GM06990 (cell line): Measurements from ENCODE around the gene STK17B.

Source experiments
- DNase-seq: peaks from one replicate; pipeline ENCODE4 v3.0.0-alpha.2; 2011; ENCODE audit not compliant: insufficient read length; ENCODE audit errors: extremely low read depth
- H3K27me3 ChIP-seq: replicated peaks from 2 replicates; pipeline ENCODE4 v1.6.0; 2011; ENCODE audit warnings: low read length; ENCODE audit not compliant: control insufficient read depth, insufficient read depth
- H3K36me3 ChIP-seq: 2 replicates; pipeline ENCODE4 v1.5.1; 2011; ENCODE audit warnings: low read length; ENCODE audit not compliant: control insufficient read depth, insufficient read depth
- H3K4me3 ChIP-seq: replicated peaks from 2 replicates; pipeline ENCODE4 v1.5.1; 2011; ENCODE audit warnings: low read depth, mild to moderate bottlenecking, control low read depth, low read length
- CTCF ChIP-seq: IDR thresholded peaks from 2 replicates; pipeline ENCODE4 v1.5.1; 2011; ENCODE audit warnings: low read length, control low read depth, mild to moderate bottlenecking, inconsistent platforms; ENCODE audit not compliant: insufficient read depth, poor library complexity, severe bottlenecking

STK17B gene

GRCh38 chr2:196170213-196170605, 1.2 kb downstream of the STK17B start:
- no peak for DNase-seq
- Histone ChIP-seq H3K27me3 (no peaks in the 10 kb centered on the region), H3K36me3 (no peaks in the 10 kb centered on the region), H3K4me3 (peak overlapping the region; percentile 77)
- TF ChIP-seq CTCF, result no peak

GRCh38 chr2:196169516-196169915, 1.9 kb downstream of the STK17B start:
- Histone ChIP-seq H3K36me3 (no peaks in the 10 kb centered on the region), H3K27me3 (no peaks in the 10 kb centered on the region), H3K4me3 (peak overlapping the region; percentile 77)
- no peak for DNase-seq
- TF ChIP-seq CTCF, result no peak

GRCh38 chr2:196168181-196168580, 3.2 kb downstream of the STK17B start:
- TF ChIP-seq CTCF, result no peak
- Histone ChIP-seq H3K27me3 (no peaks in the 10 kb centered on the region), H3K4me3 (peak overlapping the region; percentile 77), H3K36me3 (no peaks in the 10 kb centered on the region)
- no peak for DNase-seq

GRCh38 chr2:196167666-196168065, 3.7 kb downstream of the STK17B start:
- DNase-seq, result no peak
- Histone ChIP-seq H3K4me3 (peak overlapping the region; percentile 77), H3K36me3 (no peaks in the 10 kb centered on the region; the same call in 1 of the 2 replicates), H3K27me3 (no peaks in the 10 kb centered on the region)
- no peak for TF ChIP-seq CTCF

- DNase-seq, result no peak
- peak overlapping the region; percentile 77 for H3K4me3 ChIP-seq
- no peaks in the 10 kb centered on the region for H3K27me3 ChIP-seq
- no peak for TF ChIP-seq CTCF
- H3K36me3 ChIP-seq, result no peaks in the 10 kb centered on the region; the same call in 1 of the 2 replicates
Measured at GRCh38 chr2:196166876-196167275, 4.5 kb downstream of the STK17B start.

- Histone ChIP-seq H3K27me3 (no peaks in the 10 kb centered on the region), H3K4me3 (peak overlapping the region; percentile 55), H3K36me3 (no peaks in the 10 kb centered on the region; the same call in 1 of the 2 replicates)
- no peak for DNase-seq
- no peak for TF ChIP-seq CTCF
Measured at GRCh38 chr2:196165016-196165415, 6.4 kb downstream of the STK17B start.
